SH-SY5Y (cell line): ENCODE results near the gene PRDM16.

Source experiments
- GATA2 ChIP-seq: IDR thresholded peaks from 2 replicates; pipeline ENCODE4 v1.6.1; 2011; ENCODE audit warnings: mild to moderate bottlenecking, low read depth, low read length
- GATA3 ChIP-seq: IDR thresholded peaks from 2 replicates; pipeline ENCODE4 v1.6.1; 2011; ENCODE audit warnings: low read depth, mild to moderate bottlenecking, low read length, moderate library complexity

The PRDM16 gene

GRCh38 chr1:3296326-3296725 is 227.3 kb downstream of the PRDM16 start:
- TF ChIP-seq GATA3 = no peak
- no peak for TF ChIP-seq GATA2

- no peak for TF ChIP-seq GATA2
- no peak for TF ChIP-seq GATA3
Observed at GRCh38 chr1:3296826-3297225, 227.8 kb downstream of the PRDM16 start.

- TF ChIP-seq GATA3 (no peak), GATA2 (no peak)
Observed at GRCh38 chr1:3297756-3298155, 228.8 kb downstream of the PRDM16 start.

- TF ChIP-seq GATA3 (no peak), GATA2 (no peak)
Observed at GRCh38 chr1:3298197-3298596, 229.2 kb downstream of the PRDM16 start.

- TF ChIP-seq GATA3 = no peak
- no peak for TF ChIP-seq GATA2
Observed at GRCh38 chr1:3304246-3304645, 235.2 kb downstream of the PRDM16 start.

- TF ChIP-seq GATA2 = no peak
- no peak for TF ChIP-seq GATA3
Observed at GRCh38 chr1:3304692-3305091, 235.7 kb downstream of the PRDM16 start.

GRCh38 chr1:3305156-3305555 is 236.2 kb downstream of the PRDM16 start:
- TF ChIP-seq GATA3 (no peak), GATA2 (no peak)

- TF ChIP-seq GATA2 (no peak), GATA3 (no peak)
Observed at GRCh38 chr1:3306583-3307291, 237.7 kb downstream of the PRDM16 start.

GRCh38 chr1:3307359-3307758 is 238.4 kb downstream of the PRDM16 start:
- TF ChIP-seq GATA3 = no peak
- no peak for TF ChIP-seq GATA2

- TF ChIP-seq GATA3 (no peak), GATA2 (no peak)
Observed at GRCh38 chr1:3308053-3308452, 239.1 kb downstream of the PRDM16 start.

GRCh38 chr1:3310718-3311400 is 241.9 kb downstream of the PRDM16 start:
- no peak for TF ChIP-seq GATA3
- no peak for TF ChIP-seq GATA2

- TF ChIP-seq GATA3 (no peak), GATA2 (no peak)
Observed at GRCh38 chr1:3311711-3312110, 242.7 kb downstream of the PRDM16 start.

GRCh38 chr1:3312310-3312897 is 243.4 kb downstream of the PRDM16 start:
- TF ChIP-seq GATA2 (no peak), GATA3 (no peak)

GRCh38 chr1:3312898-3313575 is 244.0 kb downstream of the PRDM16 start:
- TF ChIP-seq GATA3 (no peak), GATA2 (no peak)
